GM19452 (cell line): Measurements from ENCODE around the gene LACC1.

Experiments used
- ATAC-seq: cut with Tn5 transposase; IDR thresholded peaks from one replicate; pipeline ENCODE4 v1.9.1; 2021; ENCODE audit not compliant: unreplicated experiment

Gene LACC1

DNA sequence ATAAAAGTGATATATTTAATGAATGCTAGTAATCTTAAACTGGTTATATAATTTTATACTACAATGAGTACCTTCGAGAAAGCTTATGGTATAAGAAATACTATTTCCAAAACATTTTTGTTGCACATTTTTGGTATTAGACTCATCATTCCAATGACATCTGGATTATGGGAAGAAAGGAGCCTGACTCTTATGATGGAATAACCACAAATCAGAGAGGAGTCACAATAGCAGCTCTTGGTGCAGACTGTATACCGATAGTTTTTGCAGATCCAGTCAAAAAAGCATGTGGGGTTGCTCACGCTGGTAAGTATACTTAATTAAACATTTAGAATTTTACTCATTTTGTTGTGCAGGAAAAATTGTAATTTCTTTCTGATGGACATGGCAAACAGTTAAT is 3.9 kb downstream of the LACC1 start:
- ATAC-seq = no peak

DNA sequence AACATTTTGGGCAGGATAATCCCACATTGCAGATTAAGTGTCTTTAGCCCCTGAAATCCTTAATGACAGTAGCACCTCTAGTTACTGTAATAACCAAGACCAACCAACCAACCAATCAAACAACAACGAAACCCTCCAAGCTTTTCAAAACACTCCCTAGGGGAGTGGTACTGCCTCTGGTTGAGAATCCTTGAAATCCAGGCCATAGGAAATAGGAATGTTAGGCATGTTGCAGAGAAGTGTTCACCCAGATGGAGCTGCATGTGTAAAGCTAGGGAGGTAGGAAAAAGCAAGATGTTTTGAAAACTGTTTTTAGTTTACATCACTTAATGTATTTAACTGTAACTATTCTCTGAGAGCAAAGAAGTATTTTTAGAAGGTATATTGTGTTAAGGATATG is 4.5 kb downstream of the LACC1 start:
- no peak for ATAC-seq

DNA sequence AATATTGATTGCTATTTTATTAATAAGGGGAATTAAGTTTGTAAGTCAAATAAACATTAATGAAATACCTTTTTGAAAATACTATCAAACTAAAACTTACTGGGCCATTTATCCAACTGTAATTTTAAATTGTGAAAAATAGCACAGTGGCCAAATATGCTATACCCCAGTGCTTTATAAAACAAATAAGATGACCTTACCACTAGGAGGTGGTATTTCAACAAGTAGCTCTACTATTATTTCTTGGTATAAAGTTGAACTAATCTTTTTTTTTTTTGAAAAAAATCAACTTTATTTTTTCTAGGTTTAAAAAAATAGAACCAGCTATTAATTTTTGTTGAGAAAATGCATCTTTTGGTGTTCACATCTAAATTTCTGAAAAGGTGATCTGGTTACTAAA is 14.7 kb downstream of the LACC1 start:
- ATAC-seq = no peak

DNA sequence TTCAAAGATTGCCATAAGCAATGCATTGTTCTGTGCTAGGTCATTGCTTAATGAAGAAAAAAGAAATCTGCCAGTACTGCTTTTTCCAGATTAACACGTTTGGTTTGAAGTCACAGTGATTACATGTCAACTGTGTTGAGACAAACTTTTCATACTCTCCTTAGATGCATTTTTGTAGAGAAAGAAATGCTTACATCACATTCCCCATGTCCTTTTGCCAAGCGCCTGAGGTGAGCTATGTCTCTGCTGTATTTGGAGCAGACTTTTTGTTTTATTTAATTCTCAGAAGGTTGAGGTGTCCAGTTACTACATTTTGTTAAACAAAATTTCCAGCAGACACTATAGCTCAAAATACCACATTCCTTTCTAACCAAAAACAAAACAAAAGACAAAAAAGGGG is 16.2 kb downstream of the LACC1 start:
- ATAC-seq = no peak

DNA sequence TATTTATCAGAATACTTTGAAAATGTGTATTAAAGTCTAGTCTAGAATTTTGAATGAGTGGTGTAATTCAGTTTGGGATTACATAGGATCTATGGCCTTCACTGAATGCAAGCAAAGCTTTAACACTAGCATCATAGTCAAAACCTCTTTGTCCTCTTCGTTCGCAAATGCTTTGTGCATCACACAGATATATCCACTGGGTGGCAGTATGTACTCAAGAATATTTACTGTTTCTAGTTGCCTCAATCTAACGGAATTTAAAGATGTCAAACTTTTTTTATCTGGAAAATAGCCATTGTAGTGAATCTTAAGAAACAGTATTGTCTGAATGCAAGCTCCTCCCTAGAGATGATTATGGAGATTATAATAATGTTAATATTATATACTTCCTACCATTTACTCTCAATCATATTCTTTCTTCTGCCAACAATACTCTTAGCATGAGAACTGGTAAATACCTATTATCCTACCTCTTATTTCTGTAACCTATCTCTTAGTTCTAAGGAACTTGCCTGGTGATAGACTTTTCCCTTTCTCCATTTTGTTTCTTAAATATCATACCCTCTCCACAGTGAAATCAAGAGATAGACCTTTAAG is 25.8 kb downstream of the LACC1 start:
- ATAC-seq = no peak

DNA sequence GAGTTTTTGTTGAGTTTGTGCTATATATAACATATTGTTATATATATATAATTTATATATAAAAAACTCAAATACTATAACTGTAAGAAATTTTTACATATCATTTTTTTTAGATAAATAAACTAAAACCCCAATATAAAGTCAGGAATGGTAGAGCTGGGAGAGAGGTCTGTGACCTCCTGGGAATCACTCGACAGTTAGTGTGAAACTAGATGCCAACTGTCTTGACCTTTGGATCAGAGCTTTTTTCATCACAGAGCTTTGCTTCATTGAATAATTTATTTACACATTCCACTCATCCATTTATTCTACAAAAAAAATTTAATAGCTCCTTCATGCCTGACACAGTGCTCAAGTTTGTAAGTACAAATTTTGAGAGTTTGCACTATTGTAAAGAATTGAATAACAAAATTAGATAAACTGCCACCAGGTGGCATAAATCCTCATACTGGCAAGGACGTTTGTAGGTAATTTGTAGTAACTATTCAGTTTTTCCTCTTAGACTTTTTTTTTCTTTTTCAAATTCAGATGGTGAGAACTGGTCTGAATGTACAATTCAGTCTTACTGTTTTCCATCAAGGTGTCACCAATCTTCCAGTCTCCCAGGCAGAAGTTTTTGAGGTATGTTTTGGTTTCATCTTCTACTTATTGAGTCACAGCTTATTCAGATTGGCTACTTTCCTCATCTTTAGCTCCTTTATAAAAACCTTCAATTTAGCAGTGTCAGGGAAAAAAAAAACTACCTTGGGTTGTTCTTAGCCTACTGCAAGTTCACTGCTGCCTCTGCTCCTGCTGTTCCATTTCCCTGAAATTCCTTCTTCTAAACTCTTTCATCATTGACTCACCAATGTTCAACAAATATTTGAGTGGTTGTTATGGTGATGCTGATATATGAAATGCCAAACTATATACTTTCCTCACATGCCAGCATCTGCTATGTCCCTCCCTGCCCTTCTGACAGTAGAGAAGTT is 28.7 kb downstream of the LACC1 start:
- ATAC-seq = no peak

DNA sequence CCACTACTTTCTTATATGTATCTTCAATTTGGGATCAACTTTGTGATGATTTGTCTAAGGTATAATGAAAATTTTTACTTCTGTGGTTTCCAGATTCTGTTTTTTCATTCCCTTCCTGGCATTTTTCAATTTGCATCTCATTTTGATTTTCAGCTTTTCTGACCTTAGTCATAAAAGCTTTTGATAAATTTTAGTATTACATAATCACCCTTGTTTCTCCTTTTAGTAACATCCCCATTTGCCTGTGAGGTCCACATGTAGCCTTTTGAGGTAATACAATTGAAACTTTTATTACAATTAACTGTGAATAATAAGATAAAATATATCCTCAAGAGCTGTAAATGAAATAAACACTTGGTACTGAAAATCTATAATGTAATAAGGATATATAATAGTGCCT is 31.2 kb downstream of the LACC1 start:
- no peak for ATAC-seq

DNA sequence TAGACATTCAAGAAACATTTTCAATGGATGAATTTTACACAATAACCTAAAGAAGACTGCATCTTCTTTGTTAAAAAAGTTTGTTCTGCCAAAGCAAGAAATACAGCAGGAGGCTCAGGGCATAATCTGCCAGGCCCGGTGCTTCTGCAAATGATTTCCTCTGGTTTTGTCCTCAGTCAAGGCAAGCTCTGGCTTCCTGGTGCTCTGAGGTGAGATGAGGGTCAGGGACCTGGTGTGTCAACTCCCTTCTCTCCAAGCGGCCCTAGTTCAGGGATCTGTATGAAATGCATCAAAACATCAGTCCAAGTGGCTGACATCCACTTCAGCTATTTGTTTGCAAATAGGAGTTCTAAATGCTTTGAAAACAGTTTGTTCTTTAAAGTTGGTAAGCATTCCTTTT is 31.6 kb downstream of the LACC1 start:
- ATAC-seq = no peak

DNA sequence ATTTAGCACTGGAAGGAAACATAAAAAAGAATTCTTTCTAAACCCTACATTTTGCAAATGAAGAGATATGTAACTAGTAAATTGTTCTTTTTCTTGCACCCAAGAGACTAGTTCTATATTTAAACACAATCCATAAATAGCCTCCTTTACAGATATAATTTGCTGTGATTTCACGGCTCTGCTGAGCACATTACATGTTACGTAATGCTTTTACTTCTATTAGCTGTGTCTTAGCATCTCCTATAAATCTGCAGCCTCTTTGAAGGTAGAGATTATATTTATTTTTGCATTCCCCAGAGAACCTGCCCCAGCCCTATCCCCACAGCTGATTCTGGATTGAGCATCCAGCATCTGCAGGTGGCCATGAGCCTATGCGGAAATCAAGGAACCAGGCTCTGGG is 32.2 kb downstream of the LACC1 start:
- ATAC-seq = no peak

DNA sequence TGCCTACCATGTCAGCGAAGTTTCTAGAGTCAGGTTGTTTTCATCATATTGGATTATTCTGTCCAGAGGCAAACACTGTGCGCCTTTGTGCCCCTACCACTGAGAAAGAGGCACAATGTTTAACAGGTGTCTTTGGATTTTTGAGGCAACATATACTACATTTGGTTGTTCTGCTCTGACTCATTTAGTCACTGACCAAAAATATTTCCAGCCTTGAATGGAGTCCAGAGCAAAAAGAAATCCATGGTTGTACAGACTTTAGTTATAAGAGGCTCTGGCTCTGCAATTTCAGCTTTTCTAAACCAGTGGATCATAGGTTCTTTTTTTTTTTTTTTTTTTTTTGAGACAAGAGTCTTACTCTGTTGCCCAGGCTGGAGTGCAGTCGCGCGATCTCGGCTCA is 35.7 kb downstream of the LACC1 start:
- ATAC-seq = no peak

DNA sequence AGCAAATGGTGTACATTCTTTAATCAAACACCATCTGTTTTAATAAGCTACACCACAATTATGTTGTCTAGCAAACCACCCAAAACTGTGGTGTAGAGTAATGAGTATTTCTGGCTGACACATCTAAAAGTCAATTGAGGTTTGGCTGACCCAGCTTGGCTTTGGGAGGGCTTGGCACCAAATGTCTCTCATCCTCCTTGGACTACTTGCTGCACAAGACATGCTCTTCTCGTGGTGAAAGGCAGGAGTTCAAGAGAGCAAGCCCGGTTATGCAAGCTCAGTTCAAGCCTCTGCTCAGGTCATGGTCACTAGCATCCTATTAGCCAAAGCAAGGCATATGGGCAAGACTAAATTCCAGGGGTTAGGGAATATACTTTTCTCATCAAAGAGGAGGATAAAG is 37.1 kb downstream of the LACC1 start:
- ATAC-seq = no peak

DNA sequence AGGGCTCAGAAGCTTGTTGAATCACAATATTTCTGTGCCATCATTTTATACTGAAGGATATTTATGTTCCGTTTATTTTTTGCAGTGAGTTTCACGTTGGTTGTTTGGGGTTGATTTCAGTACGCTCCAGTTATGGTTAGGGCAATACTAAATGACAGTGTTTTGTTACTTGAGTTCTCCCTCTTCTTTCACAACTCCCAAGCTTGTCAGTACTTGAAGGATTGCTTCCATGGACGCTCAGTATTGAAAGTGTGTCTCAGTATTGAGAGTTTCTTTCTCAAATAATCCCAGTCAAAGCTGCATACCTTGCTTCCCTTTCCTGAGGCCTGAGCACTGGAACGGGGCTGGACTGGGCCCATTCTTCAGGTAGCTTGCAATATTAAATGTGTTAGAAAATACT is 38.9 kb downstream of the LACC1 start:
- no peak for ATAC-seq

DNA sequence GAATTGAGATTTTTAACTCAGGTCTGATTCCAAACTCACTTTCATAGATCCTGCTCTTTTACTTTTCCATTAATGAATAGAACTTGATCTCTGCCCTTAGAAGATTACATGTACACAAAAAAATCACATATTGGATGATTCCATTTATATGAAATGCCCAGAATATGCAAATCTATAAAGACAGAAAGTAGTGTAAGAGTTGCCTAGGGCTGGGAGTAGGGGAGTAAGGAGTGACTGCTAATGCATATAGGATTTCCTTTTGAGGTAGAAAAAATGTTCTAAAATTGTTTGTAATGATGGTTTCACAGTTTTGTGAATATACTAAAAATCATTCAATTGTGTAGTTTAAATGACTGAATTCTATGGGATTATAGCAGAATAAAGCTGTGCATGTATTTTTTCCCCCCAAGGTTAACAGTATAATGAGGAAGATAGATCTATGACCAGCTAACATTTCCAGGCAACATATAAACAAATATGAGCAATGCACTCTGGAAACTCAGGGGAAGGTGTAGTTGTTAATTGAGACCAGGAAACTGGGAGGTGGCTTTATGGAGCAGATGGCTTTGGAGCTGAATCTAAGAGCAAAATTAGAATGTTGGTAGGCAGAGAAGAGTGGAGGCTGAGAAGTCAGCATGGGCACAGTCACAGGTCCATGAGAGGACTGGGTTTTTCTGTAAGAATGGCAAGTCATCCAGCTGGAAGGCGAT is 41.4 kb downstream of the LACC1 start:
- no peak for ATAC-seq

DNA sequence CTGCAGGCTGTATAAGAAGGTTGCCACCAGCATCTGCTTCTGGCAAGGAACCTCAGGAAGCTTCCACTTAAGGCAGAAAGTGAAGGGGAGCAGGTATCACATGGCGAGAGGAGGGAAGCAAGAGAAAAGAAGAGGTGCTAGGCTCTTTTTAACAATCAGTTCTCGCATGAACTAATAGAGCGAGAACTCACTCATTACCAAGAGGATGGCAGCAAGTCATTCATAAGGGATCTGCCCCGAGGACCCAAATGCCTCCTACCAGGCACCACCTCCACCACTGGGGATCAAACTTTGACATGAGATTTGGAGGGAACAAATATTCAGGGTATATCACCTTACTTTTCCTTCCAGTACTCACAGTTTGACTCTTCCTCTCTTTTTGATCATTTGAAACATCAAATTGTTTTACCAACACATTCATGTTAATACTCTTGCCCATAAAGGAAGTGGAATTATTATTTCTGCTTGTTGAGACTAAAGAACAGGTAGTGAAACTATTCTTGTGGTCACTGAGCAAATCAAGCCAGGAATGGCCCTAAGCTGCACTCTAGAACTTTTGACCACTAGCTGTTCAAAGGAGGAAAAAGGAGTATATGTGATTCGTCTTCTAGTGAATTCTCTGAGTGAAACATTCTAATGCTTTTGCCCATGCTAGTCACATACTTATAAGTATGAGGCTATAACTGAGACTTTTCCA is 45.0 kb downstream of the LACC1 start:
- peak; percentile 97 for ATAC-seq

DNA sequence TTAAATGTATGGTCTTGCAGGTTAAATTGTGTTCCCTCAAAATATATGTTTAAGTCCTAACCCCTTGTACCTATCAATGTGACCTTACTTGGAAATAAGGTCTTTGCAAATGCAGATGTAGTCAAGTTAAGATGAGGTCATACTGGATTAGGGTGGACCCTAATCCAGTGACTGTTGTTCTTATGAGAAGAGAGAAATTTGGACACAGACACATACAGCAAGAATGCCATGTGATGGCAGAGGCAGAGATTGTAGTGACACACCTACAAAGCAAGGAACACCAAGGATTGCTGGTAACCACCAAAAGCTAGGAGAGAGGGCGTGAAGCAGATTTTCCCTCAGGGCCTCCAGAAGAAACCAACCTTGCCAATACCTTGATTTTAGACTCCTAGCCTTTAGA is 50.2 kb downstream of the LACC1 start:
- ATAC-seq = no peak

DNA sequence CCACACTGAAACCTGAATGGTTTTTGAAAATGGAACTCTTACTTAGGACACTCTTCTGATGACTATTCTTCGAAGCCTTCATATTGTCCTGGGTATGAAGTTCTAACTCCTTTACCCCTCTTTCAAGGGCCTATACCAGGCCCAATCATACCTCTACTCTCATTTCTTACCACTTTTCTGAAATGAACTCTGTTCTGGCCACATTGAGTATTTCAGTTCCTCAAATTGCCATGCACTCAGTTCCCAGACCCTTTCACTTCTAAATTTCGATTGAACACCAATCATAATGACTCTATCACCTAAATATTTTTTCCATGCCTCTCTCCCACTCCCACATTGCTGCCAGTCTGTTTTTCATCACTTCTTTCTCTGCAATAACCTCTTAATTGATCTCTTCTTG is 53.7 kb downstream of the LACC1 start:
- peak; percentile 100 for ATAC-seq

DNA sequence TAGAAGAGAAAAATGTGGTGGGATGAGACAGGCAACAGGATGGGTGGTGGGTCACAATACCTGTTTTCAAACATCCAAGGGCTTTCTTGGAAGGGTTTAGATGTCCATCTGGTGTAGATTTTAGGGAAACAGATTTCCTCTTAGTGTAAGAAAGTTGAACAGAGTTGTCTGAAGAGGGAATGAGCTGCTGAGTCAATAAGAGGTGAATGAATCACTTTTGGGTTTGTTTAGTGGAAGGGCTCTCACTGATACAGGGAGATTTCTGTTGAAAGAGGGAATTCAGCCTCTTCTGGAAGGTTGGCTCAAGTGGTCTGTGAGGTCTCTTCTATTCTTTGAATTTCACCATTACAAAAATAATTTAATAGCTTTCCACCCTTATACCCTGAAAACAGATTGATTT is 54.6 kb downstream of the LACC1 start:
- no peak for ATAC-seq

DNA sequence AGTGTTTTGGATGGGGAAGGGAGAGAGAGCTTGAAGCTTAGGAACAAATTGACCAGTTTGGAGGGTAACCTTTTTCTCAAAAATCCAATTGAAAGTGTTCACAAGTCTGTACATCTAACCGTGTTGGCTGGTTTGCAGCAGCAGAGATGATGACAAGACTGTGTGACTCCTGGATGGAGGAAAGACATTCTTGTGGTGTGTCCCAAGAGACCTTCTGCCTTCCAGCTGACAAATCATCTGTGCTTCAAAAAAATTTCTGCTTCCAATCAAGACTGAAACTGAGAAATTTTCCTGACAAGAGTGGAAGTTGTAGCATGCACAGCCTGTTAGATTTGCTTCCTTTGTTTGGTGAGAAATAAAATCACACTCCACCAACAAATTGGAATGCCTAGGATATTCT is 56.2 kb downstream of the LACC1 start:
- ATAC-seq = no peak

DNA sequence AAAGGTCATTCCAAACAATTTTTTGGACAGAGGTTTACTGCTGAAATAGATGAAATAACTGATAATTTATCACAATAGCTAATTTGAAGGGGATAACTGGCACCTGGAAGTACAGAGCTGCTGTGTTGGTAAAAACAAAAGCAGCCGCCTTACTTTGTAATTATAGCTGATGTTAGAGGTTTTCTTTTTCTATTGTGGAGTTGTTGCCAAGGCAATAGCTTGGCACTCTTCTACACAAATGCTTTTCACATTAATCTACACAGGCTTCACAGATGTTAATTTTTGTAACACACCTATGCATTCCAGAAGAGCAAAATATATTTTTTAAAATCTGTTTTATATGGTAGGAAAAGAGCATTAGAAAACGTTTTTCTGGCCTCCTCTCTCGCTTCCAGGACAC is 56.9 kb downstream of the LACC1 start:
- no peak for ATAC-seq

DNA sequence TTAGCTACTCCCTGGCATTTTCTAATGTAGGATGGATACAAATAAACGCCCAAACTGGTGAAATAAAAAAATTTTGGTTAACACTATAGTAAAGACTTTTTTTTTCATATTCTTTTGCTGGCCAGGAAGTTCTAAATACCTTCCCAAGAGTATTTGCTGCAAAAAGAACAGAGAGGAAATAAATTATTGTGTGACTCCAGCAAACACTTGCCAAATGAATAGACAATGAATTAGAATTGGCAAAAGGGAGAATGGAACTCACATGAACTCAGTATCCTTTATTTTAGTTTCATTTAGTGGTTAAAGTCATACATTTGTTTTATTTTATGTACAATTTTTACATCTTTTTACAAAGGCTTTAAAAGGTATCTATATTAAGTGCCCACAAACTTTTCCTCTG is 58.1 kb downstream of the LACC1 start:
- ATAC-seq = no peak

DNA sequence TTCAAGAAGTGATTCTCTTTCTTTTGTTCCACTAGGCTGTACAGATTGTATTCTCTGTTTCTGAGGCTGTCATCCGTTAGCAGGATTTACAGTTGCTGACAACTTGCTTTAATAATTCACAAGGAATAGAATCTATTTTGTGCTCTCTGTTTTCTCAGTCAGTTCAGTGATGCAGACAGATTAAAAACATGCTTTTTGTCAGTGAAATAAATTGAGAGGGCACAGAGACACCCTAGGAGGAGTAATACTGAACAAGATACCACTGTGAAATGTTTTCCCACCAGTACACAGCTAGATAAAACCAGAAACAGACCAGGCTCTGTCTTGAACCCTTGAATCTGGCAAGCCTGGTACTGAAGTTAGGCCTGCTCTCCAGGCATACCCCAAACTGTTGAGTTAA is 58.7 kb downstream of the LACC1 start:
- no peak for ATAC-seq
